GM12873 (cell line): ENCODE data around the gene KIF7.

Experiments
- TF ChIP-seq, protein P1 (sequence below): IDR thresholded peaks from 2 replicates; pipeline ENCODE4 v1.5.1; 2012; ENCODE audit warnings: low read depth, mild to moderate bottlenecking, moderate library complexity, low read length, control low read depth; ENCODE audit not compliant: insufficient read depth; ENCODE audit errors: missing control alignments

Gene KIF7

DNA sequence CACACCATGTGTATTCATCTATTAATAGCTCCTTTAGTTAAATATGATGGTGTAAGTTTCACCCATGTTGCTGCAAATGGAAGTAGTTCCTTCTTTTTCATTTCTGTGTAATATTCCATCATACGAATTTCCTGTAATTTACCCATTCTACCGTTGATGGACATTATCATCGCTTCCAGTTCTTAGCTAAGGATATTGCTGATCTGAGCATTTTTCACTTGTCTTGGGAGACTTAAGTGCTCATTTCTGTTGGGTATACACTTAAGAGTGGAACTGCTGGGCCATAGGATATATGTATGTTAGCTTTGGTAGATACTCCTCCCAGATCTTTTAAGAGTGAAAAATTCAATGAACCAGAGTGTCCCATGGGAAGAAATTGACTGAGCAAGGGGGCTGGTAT is 12.9 kb upstream of the KIF7 start:
- TF ChIP-seq, protein P1, sequence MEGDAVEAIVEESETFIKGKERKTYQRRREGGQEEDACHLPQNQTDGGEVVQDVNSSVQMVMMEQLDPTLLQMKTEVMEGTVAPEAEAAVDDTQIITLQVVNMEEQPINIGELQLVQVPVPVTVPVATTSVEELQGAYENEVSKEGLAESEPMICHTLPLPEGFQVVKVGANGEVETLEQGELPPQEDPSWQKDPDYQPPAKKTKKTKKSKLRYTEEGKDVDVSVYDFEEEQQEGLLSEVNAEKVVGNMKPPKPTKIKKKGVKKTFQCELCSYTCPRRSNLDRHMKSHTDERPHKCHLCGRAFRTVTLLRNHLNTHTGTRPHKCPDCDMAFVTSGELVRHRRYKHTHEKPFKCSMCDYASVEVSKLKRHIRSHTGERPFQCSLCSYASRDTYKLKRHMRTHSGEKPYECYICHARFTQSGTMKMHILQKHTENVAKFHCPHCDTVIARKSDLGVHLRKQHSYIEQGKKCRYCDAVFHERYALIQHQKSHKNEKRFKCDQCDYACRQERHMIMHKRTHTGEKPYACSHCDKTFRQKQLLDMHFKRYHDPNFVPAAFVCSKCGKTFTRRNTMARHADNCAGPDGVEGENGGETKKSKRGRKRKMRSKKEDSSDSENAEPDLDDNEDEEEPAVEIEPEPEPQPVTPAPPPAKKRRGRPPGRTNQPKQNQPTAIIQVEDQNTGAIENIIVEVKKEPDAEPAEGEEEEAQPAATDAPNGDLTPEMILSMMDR: no peak

DNA sequence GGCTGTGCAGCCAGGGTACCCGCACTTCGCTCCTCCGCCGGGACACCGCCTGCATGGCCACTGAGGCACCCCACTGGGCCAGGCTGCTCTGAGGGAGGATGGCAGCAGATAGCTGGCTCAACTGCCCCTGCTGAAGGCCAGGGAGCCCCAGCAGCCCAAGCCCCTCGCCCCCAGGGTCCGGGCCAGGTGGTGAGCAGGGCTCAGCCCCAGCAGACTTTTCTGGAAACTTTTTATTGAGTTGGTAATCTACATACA is 12.4 kb upstream of the KIF7 start:
- TF ChIP-seq, protein P1: no peak

GRCh38 chr15:89666858-89667705 is 11.8 kb upstream of the KIF7 start:
- TF ChIP-seq, protein P1: no peak

DNA sequence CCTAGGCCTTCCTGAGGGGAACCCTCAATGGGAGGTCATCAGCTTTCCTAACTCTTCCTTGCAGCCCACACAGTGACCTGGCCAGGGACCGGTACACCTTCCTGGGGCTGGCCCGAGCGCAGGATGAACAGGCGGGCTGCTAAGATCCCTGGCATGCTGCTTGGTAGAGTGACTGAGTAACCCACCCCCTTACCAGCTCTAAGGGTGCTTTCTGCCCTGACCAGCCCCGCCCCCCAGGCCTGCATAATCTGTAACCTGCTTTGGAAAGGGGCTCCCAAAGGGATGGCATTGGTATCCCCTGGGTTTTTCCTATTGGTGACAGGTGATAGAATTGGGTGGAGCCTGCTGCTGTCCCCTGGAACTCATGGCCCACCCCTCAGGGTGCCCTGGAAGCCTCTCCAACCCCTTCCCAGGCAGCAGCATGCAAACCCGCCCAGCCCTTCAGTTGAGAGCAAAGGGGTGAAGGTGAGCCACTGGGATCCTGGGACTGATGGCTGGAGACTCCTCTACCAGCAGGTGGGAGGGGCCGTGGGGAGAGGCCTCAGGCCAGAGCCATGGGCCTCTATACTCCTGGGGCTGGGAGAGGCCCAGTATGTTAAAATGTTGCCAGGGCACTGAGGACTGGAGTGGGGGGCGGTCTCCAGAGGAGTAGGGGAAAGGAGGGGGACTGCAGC is 11.1 kb upstream of the KIF7 start:
- TF ChIP-seq, protein P1: no peak

DNA sequence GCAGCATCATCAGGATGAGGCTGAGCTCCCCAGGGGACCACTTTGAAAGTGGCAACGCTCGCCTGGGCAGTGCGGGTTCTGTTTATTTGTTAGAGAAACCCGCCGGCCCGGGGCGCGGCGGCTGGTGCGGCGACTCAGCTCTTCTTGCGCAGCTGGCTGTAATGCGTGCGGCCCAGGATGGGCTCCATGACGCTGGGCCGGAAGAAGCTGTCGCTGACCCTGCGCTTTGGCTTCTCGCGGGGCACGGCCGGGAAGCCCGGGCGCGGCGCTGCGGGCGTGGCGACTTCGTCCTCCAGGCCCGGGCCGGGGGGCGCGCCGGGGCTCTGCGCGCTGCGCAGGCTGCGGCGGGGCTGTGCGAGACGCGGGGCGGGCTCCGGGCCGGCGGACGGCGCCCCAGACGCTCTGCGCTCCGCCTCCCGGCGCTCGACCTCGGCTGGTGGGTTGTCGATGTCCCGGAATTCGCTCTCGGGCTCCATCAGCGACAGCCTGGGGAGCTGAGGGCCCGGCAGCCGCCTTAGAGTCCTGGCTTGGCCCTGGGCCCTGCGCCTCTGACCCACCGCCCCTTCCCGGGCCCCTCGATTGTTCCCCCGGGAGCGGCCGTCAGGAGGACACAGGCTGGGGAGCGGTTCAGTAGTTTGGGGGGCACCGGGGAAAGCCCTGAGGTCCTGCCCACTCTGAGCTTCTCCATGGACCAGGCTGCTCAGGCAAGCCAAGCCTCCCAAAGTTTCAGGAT is 10.3 kb upstream of the KIF7 start:
- TF ChIP-seq, protein P1: no peak

- TF ChIP-seq, protein P1: no peak
Observed at GRCh38 chr15:89664441-89665350, 9.4 kb upstream of the KIF7 start.
